GM21528 (cell line): Measurements from ENCODE around the gene PDGFB.

ENCODE experiments used
- ATAC-seq: cut with Tn5 transposase; IDR thresholded peaks from one replicate; pipeline ENCODE4 v1.9.1; 2021; ENCODE audit warnings: mild to moderate bottlenecking, moderate library complexity; ENCODE audit not compliant: unreplicated experiment, low FRiP score

Gene PDGFB

GRCh38 chr22:39244496-39245129, at the start of gene PDGFB:
Gene PDGFB, minus strand, starts transcription at chr22:39244982. Its CDS starts 1,019 bp downstream, at chr22:39243963.
- no peak for ATAC-seq

DNA sequence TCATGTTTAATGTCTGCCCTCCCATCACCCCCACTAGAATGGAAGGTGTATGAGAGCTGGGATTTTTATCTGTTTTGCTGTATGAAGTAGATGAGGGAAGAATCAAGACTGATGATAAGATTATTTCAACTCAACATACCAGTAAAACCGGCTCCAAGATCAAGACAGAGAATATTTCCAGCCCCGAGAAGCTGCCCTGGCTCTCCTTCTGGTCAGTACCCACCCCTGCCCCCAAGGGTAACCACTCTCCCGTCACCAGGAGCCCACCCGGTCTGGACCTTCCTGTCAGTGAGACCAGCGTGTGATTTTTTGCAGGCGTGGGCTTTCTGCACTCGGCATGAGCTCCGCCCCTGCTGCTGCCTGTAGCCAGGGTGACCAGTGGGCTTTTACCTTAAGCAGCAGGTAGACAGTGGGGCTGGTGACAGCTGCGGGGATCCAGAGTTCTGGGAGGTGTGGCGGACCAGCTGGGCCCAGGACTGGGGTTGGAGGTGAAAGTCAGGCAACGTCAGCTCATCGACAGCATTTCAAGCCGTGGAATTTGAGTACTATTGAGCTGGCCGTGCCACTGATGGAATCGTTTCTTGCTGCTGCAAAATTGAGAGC, 49.1 kb upstream of the PDGFB start:
- no peak for ATAC-seq

- no peak for ATAC-seq
Observed at GRCh38 chr22:39292561-39293074, 47.8 kb upstream of the PDGFB start.

GRCh38 chr22:39292031-39292462, 47.3 kb upstream of the PDGFB start:
- ATAC-seq, result no peak

DNA sequence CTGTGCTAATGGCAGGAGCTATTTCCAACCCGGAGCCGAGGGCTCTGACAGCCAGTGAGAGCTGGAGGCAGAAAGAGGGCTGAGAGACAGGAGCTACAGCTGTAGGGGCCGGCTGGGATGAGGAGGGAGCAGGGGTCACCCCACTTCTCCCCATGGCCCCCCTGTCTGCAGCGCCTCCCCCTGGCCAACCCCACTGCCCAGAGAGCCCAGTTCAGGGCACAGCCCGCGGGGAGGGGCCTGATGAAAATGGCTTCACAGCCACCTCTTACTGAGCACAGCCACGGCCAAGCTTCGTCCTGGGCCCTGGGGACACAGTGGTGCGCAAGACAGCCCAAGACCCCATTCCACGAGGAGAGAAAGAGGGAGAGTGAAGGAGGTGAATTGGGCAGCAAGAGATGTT, 46.7 kb upstream of the PDGFB start:
- no peak for ATAC-seq

DNA sequence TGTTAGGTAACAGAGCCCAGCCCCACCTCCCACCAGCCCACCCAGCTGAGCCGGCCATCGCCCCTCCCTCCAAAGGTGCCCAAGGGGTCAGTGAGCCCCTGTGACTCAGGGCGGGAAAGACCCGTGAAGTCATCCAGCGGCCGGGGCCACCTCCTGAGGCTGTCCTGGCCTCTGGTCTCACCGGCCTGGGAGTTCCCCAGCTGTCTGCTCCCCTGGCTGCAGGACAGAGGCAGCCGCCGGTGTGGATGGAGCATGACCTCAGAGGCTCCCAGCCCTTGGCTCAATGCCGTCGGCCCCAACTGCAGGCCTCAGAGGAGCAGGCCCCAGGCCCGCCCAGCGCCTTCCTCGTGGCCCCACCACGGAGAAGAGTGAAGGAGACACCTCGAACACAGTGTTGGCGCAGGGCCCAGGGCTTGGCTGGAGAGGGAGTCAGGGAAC, 46.0 kb upstream of the PDGFB start:
- ATAC-seq, result no peak

GRCh38 chr22:39289975-39290720, 45.4 kb upstream of the PDGFB start:
- ATAC-seq, result no peak

- ATAC-seq, result no peak
Observed at GRCh38 chr22:39289533-39289932, 44.8 kb upstream of the PDGFB start.

- no peak for ATAC-seq
Observed at GRCh38 chr22:39288135-39288898, 43.5 kb upstream of the PDGFB start.

DNA sequence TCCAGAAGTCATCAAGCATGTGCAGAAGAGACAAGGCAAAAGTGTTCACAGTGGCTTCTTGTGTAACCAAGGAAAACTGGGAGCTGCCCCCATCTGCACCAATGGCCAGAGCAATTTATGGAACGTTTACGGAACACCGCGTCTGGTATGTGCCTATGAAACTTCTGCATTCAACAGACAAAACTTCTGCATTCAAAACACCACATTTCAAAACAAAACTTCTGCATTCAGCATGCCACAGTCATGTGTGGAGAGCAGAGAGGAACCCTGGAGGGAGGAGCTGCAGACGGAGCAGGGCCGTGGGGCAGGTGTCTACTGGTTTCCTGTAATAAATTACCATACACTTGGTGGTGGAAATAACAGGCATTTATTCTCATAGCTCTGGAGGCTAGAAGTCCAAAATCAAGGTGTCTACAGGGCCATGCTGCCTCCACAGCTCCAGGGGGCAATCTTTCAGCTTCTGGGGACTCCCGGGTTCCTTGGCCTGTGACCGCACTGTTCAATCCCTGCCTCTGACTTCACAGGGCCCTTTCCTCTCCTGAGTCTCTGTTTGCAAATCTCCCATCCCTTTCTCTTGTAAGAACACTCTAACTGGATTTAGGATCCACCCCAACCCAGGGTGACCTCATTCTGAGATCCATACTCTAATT, 42.4 kb upstream of the PDGFB start:
- ATAC-seq, result no peak

DNA sequence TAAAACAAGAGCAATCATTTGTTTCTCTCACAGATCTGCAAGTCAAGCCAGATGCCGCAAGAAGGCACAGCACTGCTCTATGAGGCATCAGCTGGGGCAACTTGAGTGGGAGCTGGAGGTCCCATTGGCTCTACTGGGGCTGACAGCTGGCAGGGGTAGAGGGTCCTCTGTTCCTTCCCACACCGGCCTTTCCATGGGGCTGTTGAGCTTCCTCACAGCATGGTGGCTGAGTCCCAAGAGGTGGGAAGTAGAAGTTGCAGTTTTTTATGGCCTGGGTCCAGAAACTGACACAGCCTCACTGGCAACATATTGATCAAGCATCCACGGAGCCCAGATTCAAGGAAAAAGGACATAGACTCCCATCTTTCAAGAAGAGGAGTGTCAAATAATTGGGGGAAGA, 40.2 kb upstream of the PDGFB start:
- ATAC-seq, result no peak

DNA sequence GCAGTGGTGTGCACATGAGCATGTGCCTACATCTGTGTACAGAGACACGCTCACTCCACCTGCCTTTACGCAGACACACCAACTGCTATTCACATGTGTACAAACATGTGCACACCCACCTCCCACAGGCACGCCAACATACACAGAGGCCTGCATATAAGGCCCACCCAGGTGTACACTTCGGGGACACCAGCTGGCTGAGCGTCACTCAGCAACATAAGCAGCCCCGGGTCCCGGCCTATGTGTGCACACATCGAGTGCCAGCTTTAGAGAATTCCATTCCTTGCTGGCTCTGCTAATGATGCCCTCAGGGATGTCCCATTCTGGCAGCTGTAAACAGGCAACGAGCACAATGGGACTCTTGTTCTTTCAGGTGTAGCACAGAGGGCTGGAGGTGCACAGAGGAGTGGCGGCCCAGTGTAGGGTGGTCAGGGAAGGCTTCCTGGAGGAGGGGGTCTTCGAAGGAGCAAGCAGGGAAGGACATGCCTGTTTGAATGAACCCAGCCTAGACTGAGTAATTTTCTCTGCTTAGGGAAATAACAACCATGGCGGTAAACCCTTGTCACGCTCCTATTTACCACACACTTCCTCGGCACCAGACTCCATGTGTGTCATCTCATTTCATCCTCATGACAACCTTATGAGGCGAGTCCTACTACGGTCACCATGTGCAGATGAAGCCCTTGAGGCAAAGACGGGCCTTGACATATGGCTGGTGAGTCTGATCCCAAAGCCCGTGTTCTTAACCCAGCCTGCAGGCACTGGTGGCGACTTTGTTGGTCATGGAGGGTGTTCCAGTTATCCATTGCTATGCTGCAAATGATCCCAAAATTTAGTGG, 39.6 kb upstream of the PDGFB start:
- no peak for ATAC-seq

DNA sequence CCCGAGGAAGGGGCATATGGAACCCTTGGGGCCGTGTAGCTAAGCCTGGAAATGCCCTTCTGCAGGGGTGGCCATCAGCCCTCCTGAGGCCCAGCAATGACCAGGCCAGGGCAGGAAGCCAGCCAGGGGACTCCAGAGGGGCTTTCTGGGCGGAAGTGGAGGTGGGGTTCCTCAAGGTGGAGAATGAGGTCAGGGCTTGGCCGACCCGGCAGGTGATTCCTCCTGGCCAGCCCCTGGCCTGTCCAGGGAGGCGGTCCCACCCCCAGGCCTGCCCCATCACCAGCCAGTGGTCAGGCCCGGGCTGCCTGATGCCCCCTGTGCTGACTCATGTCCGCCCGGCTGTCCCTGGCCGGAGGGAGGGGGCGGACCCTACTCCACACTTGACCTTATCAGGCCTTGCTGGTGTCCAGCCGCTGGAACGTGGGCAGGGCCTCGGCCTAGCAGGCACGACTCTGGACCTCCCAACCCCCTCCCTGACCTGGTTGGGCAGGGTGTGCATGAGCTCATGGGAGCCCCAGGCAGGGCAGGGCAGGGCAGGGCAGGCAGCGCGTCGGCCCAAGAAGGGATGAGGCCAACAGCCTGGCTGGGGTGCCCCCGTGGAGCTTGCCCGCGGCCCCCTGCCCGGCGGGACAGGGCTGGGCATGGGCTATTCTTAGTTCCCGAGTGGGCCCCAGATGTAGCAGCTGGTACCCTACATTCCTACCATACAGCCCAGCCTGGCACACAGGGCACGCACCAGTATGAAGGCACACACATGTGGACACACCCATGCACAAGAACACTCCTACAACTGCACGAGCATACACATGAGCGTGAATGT, 38.8 kb upstream of the PDGFB start:
- ATAC-seq, result no peak

DNA sequence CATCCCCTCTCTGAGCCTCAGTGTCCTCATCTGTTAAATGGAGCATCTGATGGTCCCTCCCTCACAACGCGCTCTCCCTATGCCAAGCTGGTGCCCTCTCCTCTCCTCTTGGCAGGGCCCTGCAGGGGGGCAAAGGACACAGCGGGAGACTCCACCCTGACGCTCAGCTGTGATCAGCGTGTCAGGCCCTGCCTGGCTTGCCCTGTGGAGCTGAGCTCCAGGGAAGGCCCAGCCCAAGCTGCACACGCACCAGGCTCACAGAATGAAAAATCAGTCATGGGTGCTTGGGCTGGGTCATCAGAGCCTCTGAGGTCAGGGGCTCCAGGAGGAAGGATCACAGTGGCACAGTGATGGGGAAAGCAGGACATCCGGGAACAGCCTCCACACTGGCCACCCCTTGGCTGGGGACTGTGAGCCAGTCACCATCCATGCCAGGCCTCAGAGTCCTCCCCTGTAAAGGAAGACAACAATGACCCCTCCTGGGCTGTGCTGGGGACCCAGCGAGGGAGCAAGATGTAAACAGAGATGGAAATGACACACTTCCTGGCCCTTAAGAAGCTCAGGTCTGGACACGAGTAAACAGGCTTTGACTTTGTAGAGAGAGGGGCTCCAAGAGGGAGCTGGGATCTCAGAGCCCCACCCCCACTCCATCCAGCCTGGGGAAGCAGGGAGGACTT, 38.0 kb upstream of the PDGFB start:
- no peak for ATAC-seq

DNA sequence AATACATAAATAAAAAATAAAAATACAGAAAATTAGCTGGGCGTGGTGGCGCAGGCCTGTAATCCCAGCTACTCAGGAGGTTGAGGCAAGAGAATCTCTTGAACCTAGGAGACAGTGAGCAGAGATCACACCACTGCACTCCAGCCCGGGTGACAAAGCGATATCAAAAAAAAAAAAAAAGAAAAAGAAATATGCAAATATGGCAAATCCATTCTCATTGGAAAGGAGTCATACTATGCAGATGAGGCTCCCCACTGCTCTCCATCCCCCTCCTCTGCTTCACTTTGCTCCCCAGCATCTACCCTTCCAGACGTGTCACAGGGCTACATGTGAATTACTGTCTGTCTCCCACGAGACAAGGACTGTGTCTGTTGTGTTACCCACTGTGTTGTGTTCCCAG, 36.3 kb upstream of the PDGFB start:
- ATAC-seq, result no peak

- no peak for ATAC-seq
Observed at GRCh38 chr22:39280250-39280649, 35.5 kb upstream of the PDGFB start.

DNA sequence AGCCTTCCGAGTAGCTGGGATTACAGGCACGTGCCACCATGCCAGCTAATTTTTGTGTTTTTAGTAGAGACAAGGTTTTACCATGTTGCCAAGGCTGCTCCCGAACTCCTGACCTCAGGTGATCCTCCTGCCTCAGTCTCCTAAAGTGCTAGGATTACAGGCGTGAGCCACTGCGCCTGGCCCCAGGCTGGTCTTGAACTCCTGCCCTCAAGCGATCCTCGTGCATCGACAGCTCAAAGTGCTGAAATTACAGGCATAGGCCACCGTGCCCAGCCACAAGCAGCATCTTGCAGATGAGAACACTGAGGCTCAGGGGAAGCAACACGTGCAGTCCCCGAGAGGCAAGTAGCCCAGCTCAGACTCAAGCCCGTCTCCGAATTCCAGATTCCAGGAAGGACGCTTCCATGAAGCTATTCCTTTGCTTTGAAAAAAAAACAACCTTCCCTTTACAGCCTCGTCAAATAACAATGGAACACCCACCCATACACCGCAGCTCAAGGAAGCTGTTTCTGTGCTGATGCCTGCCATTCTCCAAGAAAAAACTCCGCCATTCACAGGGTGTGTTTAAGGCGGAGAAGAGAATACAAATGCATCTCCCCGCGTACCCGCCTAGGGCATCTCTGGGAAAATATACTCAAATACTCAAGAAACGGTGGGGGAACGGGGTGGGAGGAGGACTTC, 34.5 kb upstream of the PDGFB start:
- no peak for ATAC-seq
